ENCODE results near the gene CPT1B.
"Not testable (repeated sequence)": the region's sequence is repeated elsewhere in the genome, so short reads cannot be mapped to it uniquely, and the experiment has no call there.

Gene CPT1B

GRCh38 chr22:50620593-50621355, 42.5 kb upstream of the CPT1B start:
- Histone ChIP-seq H3K27ac (ENCODE audit: low read length) (no peak overlapping the region), H3K4me3 (ENCODE audit: low read depth in 1 of 2, low read length in 2 of 2) (peak overlapping the region; percentile 33 to 55), H3K9me3 (ENCODE audit: control insufficient read depth in 1 of 2, low read length in 2 of 2) (no peaks in the 10 kb centered on the region), H3K36me3 (ENCODE audit: control insufficient read depth in 1 of 2, insufficient read depth in 2 of 2, low read length in 2 of 2) (no peaks in the 10 kb centered on the region), H3K4me1 (ENCODE audit: control insufficient read depth in 1 of 2, insufficient read depth in 2 of 2, low read length in 2 of 2) (peaks cover 12 to 13% of the 10 kb centered on the region in 2 donors), H3K27me3 (ENCODE audit: low read depth, low read length) (peaks cover 4% of the 10 kb centered on the region)

- H3K9me3 ChIP-seq (ENCODE audit: control insufficient read depth in 1 of 2, low read length in 2 of 2); H3K4me3 ChIP-seq (ENCODE audit: low read depth in 1 of 2, low read length in 2 of 2); H3K27ac ChIP-seq (ENCODE audit: low read length); H3K27me3 ChIP-seq (ENCODE audit: low read depth, low read length); H3K36me3 ChIP-seq (ENCODE audit: control insufficient read depth in 1 of 2, insufficient read depth in 2 of 2, low read length in 2 of 2); H3K4me1 ChIP-seq (ENCODE audit: control insufficient read depth in 1 of 2, insufficient read depth in 2 of 2, low read length in 2 of 2): not testable (repeated sequence)
Measured at GRCh38 chr22:50614296-50614695, 36.1 kb upstream of the CPT1B start.

GRCh38 chr22:50613291-50613981, 35.2 kb upstream of the CPT1B start:
- Histone ChIP-seq H3K27me3 (ENCODE audit: low read depth, low read length) (no peaks in the 10 kb centered on the region), H3K27ac (ENCODE audit: low read length) (peak overlapping the region; percentile 39), H3K36me3 (ENCODE audit: control insufficient read depth in 1 of 2, insufficient read depth in 2 of 2, low read length in 2 of 2) (no peaks in the 10 kb centered on the region), H3K9me3 (ENCODE audit: control insufficient read depth in 1 of 2, low read length in 2 of 2) (no peaks in the 10 kb centered on the region), H3K4me1 (ENCODE audit: control insufficient read depth in 1 of 2, insufficient read depth in 2 of 2, low read length in 2 of 2) (no peaks in the 10 kb centered on the region), H3K4me3 (ENCODE audit: low read depth in 1 of 2, low read length in 2 of 2) (no peak overlapping the region)

- Histone ChIP-seq H3K4me3 (ENCODE audit: low read depth in 1 of 2, low read length in 2 of 2) (no peak overlapping the region), H3K9me3 (ENCODE audit: control insufficient read depth in 1 of 2, low read length in 2 of 2) (no peaks in the 10 kb centered on the region), H3K27ac (ENCODE audit: low read length) (no peak overlapping the region), H3K36me3 (ENCODE audit: control insufficient read depth in 1 of 2, insufficient read depth in 2 of 2, low read length in 2 of 2) (no peaks in the 10 kb centered on the region), H3K27me3 (ENCODE audit: low read depth, low read length) (no peaks in the 10 kb centered on the region), H3K4me1 (ENCODE audit: control insufficient read depth in 1 of 2, insufficient read depth in 2 of 2, low read length in 2 of 2) (no peaks in the 10 kb centered on the region)
Measured at GRCh38 chr22:50612528-50613221, 34.4 kb upstream of the CPT1B start.

- Histone ChIP-seq H3K36me3 (ENCODE audit: control insufficient read depth in 1 of 2, insufficient read depth in 2 of 2, low read length in 2 of 2) (no peaks in the 10 kb centered on the region), H3K4me1 (ENCODE audit: control insufficient read depth in 1 of 2, insufficient read depth in 2 of 2, low read length in 2 of 2) (no peaks in the 10 kb centered on the region), H3K9me3 (ENCODE audit: control insufficient read depth in 1 of 2, low read length in 2 of 2) (no peaks in the 10 kb centered on the region), H3K4me3 (ENCODE audit: low read depth in 1 of 2, low read length in 2 of 2) (no peak overlapping the region), H3K27ac (ENCODE audit: low read length) (no peak overlapping the region), H3K27me3 (ENCODE audit: low read depth, low read length) (no peaks in the 10 kb centered on the region)
Measured at GRCh38 chr22:50612168-50612527, 33.9 kb upstream of the CPT1B start.

GRCh38 chr22:50611341-50612060, 33.3 kb upstream of the CPT1B start:
- H3K4me3 ChIP-seq (ENCODE audit: low read depth in 1 of 2, low read length in 2 of 2): no peak overlapping the region
- no peaks in the 10 kb centered on the region for H3K36me3 ChIP-seq (ENCODE audit: control insufficient read depth in 1 of 2, insufficient read depth in 2 of 2, low read length in 2 of 2)
- H3K27me3 ChIP-seq (ENCODE audit: low read depth, low read length): no peaks in the 10 kb centered on the region
- H3K27ac ChIP-seq (ENCODE audit: low read length): no peak overlapping the region
- no peaks in the 10 kb centered on the region for H3K9me3 ChIP-seq (ENCODE audit: control insufficient read depth in 1 of 2, low read length in 2 of 2)
- H3K4me1 ChIP-seq (ENCODE audit: control insufficient read depth in 1 of 2, insufficient read depth in 2 of 2, low read length in 2 of 2): no peaks in the 10 kb centered on the region

GRCh38 chr22:50610581-50610980, 32.4 kb upstream of the CPT1B start:
- H3K9me3 ChIP-seq (ENCODE audit: control insufficient read depth in 1 of 2, low read length in 2 of 2): no peaks in the 10 kb centered on the region
- no peak overlapping the region for H3K27ac ChIP-seq (ENCODE audit: low read length)
- H3K36me3 ChIP-seq (ENCODE audit: control insufficient read depth in 1 of 2, insufficient read depth in 2 of 2, low read length in 2 of 2): no peaks in the 10 kb centered on the region
- no peaks in the 10 kb centered on the region for H3K27me3 ChIP-seq (ENCODE audit: low read depth, low read length)
- H3K4me1 ChIP-seq (ENCODE audit: control insufficient read depth in 1 of 2, insufficient read depth in 2 of 2, low read length in 2 of 2): no peaks in the 10 kb centered on the region
- no peak overlapping the region for H3K4me3 ChIP-seq (ENCODE audit: low read depth in 1 of 2, low read length in 2 of 2)

GRCh38 chr22:50610041-50610451, 31.8 kb upstream of the CPT1B start:
- Histone ChIP-seq H3K4me1 (ENCODE audit: control insufficient read depth in 1 of 2, insufficient read depth in 2 of 2, low read length in 2 of 2) (no peaks in the 10 kb centered on the region), H3K9me3 (ENCODE audit: control insufficient read depth in 1 of 2, low read length in 2 of 2) (no peaks in the 10 kb centered on the region), H3K27me3 (ENCODE audit: low read depth, low read length) (no peaks in the 10 kb centered on the region), H3K36me3 (ENCODE audit: control insufficient read depth in 1 of 2, insufficient read depth in 2 of 2, low read length in 2 of 2) (no peaks in the 10 kb centered on the region), H3K27ac (ENCODE audit: low read length) (no peak overlapping the region), H3K4me3 (ENCODE audit: low read depth in 1 of 2, low read length in 2 of 2) (no peak overlapping the region)

GRCh38 chr22:50609599-50609998, 31.4 kb upstream of the CPT1B start:
- no peak overlapping the region for H3K4me3 ChIP-seq (ENCODE audit: low read depth in 1 of 2, low read length in 2 of 2)
- no peaks in the 10 kb centered on the region for H3K27me3 ChIP-seq (ENCODE audit: low read depth, low read length)
- H3K27ac ChIP-seq (ENCODE audit: low read length): no peak overlapping the region
- H3K4me1 ChIP-seq (ENCODE audit: control insufficient read depth in 1 of 2, insufficient read depth in 2 of 2, low read length in 2 of 2): no peaks in the 10 kb centered on the region
- no peaks in the 10 kb centered on the region for H3K9me3 ChIP-seq (ENCODE audit: control insufficient read depth in 1 of 2, low read length in 2 of 2)
- H3K36me3 ChIP-seq (ENCODE audit: control insufficient read depth in 1 of 2, insufficient read depth in 2 of 2, low read length in 2 of 2): no peaks in the 10 kb centered on the region

GRCh38 chr22:50608996-50609395, 30.8 kb upstream of the CPT1B start:
- H3K36me3 ChIP-seq (ENCODE audit: control insufficient read depth in 1 of 2, insufficient read depth in 2 of 2, low read length in 2 of 2): no peaks in the 10 kb centered on the region
- no peaks in the 10 kb centered on the region for H3K9me3 ChIP-seq (ENCODE audit: control insufficient read depth in 1 of 2, low read length in 2 of 2)
- H3K27ac ChIP-seq (ENCODE audit: low read length): no peak overlapping the region
- H3K4me1 ChIP-seq (ENCODE audit: control insufficient read depth in 1 of 2, insufficient read depth in 2 of 2, low read length in 2 of 2): no peaks in the 10 kb centered on the region
- H3K4me3 ChIP-seq (ENCODE audit: low read depth in 1 of 2, low read length in 2 of 2): no peak overlapping the region
- H3K27me3 ChIP-seq (ENCODE audit: low read depth, low read length): no peaks in the 10 kb centered on the region
